ENCODE results near the gene NOXO1. TPM values are rescaled to one million over a fixed set of nuclear protein-coding genes. Genes with fewer than 3 reads are reported as not detected.

Gene NOXO1
- total and polyA plus RNA-seq, 2 experiments from 2014 or later: 2.3 to 6.0 TPM

DNA sequence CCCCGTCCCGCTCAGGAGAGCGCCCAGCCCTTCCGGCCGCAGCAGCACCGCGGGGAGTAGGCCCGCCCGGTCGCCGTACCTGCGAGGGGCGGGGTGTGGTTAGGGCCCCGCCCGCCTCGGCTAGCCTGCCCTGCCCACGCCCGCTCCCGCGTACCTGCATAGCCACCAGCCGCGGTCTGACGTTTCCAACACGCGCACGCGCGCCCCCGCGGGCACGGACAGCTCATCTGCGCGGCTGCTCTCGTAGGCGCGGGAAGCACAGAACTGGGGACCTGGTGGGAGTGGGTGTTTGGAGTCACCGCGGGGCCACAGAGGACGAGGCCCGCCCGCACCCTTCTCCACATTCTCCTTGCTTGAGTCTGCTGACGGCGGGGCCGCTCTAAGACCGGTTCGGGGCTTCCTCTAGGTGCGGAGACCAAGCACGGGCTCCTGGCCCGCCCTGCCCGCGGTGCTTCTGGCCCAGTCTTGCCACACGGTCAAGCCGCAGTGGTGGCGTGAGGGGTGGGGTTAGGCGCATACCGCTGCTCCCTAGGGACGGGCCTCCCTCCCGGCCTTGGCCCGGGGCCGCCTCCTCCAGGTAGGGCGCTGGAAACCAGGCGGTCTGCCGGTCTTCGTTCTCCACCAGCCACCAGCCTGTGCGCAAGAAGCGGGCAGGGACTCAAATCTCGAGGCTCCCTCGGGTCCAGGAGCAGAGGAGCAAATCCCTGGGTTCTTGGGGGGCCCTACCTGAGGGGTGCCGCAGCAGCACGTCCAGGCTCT, 1.8 kb downstream of the NOXO1 start:
- Histone ChIP-seq H4K20me1 (ENCODE audit: insufficient read depth, poor library complexity, severe bottlenecking) (no peaks in the 10 kb centered on the region), H3K79me2 (peaks cover under 1% of the 10 kb centered on the region), H2AFZ (no peak overlapping the region), H3K27ac (peak overlapping the region; percentile 66), H3K4me2 (peak overlapping the region; percentile 75), H3K4me3 (no peak overlapping the region), H3K27me3 (peaks cover 39% of the 10 kb centered on the region), H3K9me3 (ENCODE audit: low read depth) (no peaks in the 10 kb centered on the region), H3K9me2 (replicated peaks; ENCODE audit: insufficient read depth) (no peaks in the 10 kb centered on the region), H3K4me1 (ENCODE audit: insufficient read depth) (peaks cover 16% of the 10 kb centered on the region), H3K36me3 (replicated peaks; ENCODE audit: insufficient read depth, low read depth) (no peaks in the 10 kb centered on the region)
- DNase-seq (ENCODE audit: low spot score): peak; percentile 90
- WGBS (ENCODE audit: low lambda C conversion rate, missing lambda C conversion rate): 16% methylated on average over 51 of the region's 70 CpGs
- TF ChIP-seq, protein P1, sequence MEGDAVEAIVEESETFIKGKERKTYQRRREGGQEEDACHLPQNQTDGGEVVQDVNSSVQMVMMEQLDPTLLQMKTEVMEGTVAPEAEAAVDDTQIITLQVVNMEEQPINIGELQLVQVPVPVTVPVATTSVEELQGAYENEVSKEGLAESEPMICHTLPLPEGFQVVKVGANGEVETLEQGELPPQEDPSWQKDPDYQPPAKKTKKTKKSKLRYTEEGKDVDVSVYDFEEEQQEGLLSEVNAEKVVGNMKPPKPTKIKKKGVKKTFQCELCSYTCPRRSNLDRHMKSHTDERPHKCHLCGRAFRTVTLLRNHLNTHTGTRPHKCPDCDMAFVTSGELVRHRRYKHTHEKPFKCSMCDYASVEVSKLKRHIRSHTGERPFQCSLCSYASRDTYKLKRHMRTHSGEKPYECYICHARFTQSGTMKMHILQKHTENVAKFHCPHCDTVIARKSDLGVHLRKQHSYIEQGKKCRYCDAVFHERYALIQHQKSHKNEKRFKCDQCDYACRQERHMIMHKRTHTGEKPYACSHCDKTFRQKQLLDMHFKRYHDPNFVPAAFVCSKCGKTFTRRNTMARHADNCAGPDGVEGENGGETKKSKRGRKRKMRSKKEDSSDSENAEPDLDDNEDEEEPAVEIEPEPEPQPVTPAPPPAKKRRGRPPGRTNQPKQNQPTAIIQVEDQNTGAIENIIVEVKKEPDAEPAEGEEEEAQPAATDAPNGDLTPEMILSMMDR (IDR thresholded peaks at IDR 0.05; ENCODE audit: poor library complexity): no peak
- TF ChIP-seq EZH2 (IDR thresholded peaks at IDR 0.05; ENCODE audit: borderline replicate concordance): no peak
- TF ChIP-seq EZH2phosphoT487 (IDR thresholded peaks at IDR 0.05; ENCODE audit: low read depth, severe bottlenecking, unreplicated experiment): no peak

DNA sequence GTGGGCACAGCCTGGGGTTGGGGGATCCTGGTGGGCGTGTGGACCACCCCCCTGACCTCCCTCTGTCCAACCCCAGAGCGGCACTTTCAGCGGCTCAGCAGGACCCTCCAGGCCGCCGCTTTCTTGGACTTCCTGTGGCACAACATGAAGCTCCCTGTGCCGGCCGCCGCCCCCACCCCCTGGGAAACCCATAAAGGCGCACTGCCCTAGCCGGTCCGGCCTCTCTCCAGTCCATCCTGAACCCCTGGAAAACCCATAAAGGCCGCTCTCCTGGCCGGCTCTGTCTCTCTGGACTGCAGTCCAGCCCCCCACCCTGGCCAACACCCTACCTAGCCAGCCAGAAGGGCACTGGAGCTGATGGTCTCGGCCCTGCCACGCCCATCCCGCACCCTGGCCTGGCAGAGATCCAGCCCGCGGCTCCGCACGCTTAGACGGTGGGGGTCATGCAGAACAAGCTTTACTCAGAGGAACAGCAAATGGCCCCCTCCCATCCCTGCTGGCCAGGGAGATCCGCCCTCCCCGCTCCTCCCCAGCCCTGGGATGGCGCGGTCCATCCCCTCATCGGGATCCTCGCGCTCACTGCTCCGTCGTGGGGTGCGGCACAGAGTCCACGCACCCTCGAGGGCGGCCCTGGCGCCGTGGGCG, 2.7 kb downstream of the NOXO1 start:
- Histone ChIP-seq H3K9me3 (ENCODE audit: low read depth) (no peaks in the 10 kb centered on the region), H3K4me2 (peak overlapping the region; percentile 75), H3K27me3 (peaks cover 39% of the 10 kb centered on the region), H2AFZ (no peak overlapping the region), H3K4me3 (no peak overlapping the region), H4K20me1 (ENCODE audit: insufficient read depth, poor library complexity, severe bottlenecking) (no peaks in the 10 kb centered on the region), H3K36me3 (replicated peaks; ENCODE audit: insufficient read depth, low read depth) (no peaks in the 10 kb centered on the region), H3K4me1 (ENCODE audit: insufficient read depth) (peaks cover 16% of the 10 kb centered on the region), H3K79me2 (peaks cover 5% of the 10 kb centered on the region), H3K9me2 (replicated peaks; ENCODE audit: insufficient read depth) (no peaks in the 10 kb centered on the region), H3K27ac (peak overlapping the region; percentile 48)
- DNase-seq (ENCODE audit: low spot score): no peak
- TF ChIP-seq, protein P1 (IDR thresholded peaks at IDR 0.05; ENCODE audit: poor library complexity): no peak
- TF ChIP-seq EZH2 (IDR thresholded peaks at IDR 0.05; ENCODE audit: borderline replicate concordance): no peak
- TF ChIP-seq EZH2phosphoT487 (IDR thresholded peaks at IDR 0.05; ENCODE audit: low read depth, severe bottlenecking, unreplicated experiment): no peak
- WGBS (ENCODE audit: low lambda C conversion rate, missing lambda C conversion rate): 79% methylated on average over 36 of the region's 37 CpGs

DNA sequence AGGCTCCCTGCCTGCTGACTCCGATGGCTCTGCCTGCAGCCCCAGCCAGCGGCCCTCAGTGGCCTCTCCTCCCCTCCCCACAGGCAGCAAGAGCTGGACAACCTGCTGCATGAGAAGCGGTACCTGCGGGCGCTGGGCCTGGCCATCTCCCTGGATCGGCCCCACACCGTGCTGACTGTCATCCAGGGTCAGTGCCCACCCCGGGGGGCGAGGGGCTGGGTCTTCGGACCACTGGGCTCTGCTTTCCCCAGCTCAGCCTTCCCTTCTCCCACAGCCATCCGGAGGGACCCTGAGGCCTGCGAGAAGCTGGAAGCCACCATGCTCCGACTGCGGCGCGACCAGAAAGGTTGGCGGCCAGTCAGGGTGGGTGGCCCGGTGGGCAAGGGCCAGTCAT, 3.4 kb downstream of the NOXO1 start:
- Histone ChIP-seq H3K27me3 (peaks cover 39% of the 10 kb centered on the region), H3K9me3 (ENCODE audit: low read depth) (no peaks in the 10 kb centered on the region), H3K36me3 (replicated peaks; ENCODE audit: insufficient read depth, low read depth) (no peaks in the 10 kb centered on the region), H3K4me3 (no peak overlapping the region), H3K9me2 (replicated peaks; ENCODE audit: insufficient read depth) (no peaks in the 10 kb centered on the region), H3K79me2 (peaks cover 13% of the 10 kb centered on the region), H4K20me1 (ENCODE audit: insufficient read depth, poor library complexity, severe bottlenecking) (no peaks in the 10 kb centered on the region), H3K4me1 (ENCODE audit: insufficient read depth) (peaks cover 13% of the 10 kb centered on the region), H3K27ac (no peak overlapping the region), H2AFZ (no peak overlapping the region), H3K4me2 (no peak overlapping the region)
- DNase-seq (ENCODE audit: low spot score): no peak
- TF ChIP-seq EZH2phosphoT487 (IDR thresholded peaks at IDR 0.05; ENCODE audit: low read depth, severe bottlenecking, unreplicated experiment): no peak
- TF ChIP-seq EZH2 (IDR thresholded peaks at IDR 0.05; ENCODE audit: borderline replicate concordance): no peak
- TF ChIP-seq, protein P1 (IDR thresholded peaks at IDR 0.05; ENCODE audit: poor library complexity): no peak
- WGBS (ENCODE audit: low lambda C conversion rate, missing lambda C conversion rate): 97% methylated on average over 18 of the region's 18 CpGs
